Neural cell (in vitro differentiated cells): ENCODE measurements around the gene SLC38A3.

Experiments
- CTCF ChIP-seq: fragments of 450-650 bp; IDR thresholded peaks from 2 replicates; pipeline ENCODE4 v1.5.1; 2014; ENCODE audit warnings: antibody characterized with exemption, mild to moderate bottlenecking, moderate library complexity; ENCODE audit not compliant: poor library complexity, severe bottlenecking
- EP300 ChIP-seq: fragments of 450-650 bp; conservative IDR thresholded peaks from 2 replicates; pipeline ENCODE4 v1.6.1; 2014; ENCODE audit warnings: antibody characterized with exemption, mild to moderate bottlenecking, moderate library complexity; ENCODE audit not compliant: poor library complexity, severe bottlenecking
- EZH2 ChIP-seq: fragments of 200-600, 300-800 bp; shearing (Covaris generic), sonication (generic); IDR thresholded peaks from 2 replicates; pipeline ENCODE4 v1.6.1; 2014; ENCODE audit warnings: antibody characterized with exemption, low read length, borderline replicate concordance, mild to moderate bottlenecking; ENCODE audit not compliant: insufficient read depth, poor library complexity, severe bottlenecking
- MXI1 ChIP-seq: fragments of 450-650 bp; conservative IDR thresholded peaks from 2 replicates; pipeline ENCODE4 v1.6.1; 2014; ENCODE audit warnings: antibody characterized with exemption, mild to moderate bottlenecking; ENCODE audit not compliant: poor library complexity, severe bottlenecking
- POLR2AphosphoS5 ChIP-seq: IDR thresholded peaks from 2 replicates; pipeline ENCODE4 v1.6.1; 2012
- RAD21 ChIP-seq: fragments of 450-650 bp; conservative IDR thresholded peaks from 2 replicates; pipeline ENCODE4 v1.6.1; 2014; ENCODE audit warnings: antibody characterized with exemption, mild to moderate bottlenecking, moderate library complexity
- SMC3 ChIP-seq: fragments of 450-650 bp; conservative IDR thresholded peaks from 2 replicates; pipeline ENCODE4 v1.6.1; 2014; ENCODE audit warnings: antibody characterized with exemption, mild to moderate bottlenecking, moderate library complexity; ENCODE audit not compliant: poor library complexity
- TAF1 ChIP-seq: IDR thresholded peaks from 2 replicates; pipeline ENCODE4 v1.6.1; 2012; ENCODE audit warnings: low read depth

GRCh38 chr3:50242381-50242770 lies 37.3 kb downstream of the SLC38A3 start:
- TF ChIP-seq CTCF (no peak), TAF1 (no peak), RAD21 (no peak), MXI1 (no peak), EP300 (no peak), POLR2AphosphoS5 (no peak), SMC3 (no peak), EZH2 (no peak)
